WTC11 (cell line): ENCODE measurements around the gene RADIL. TPM values are rescaled to one million over a fixed set of nuclear protein-coding genes. Genes with fewer than 3 reads are reported as not detected.

Experiments used
- ATAC-seq: fragments of 200-7000 bp; cut with Tn5 transposase; 2 replicates; pipeline ENCODE4 v1.10.0; 2021; ENCODE audit warnings: mild to moderate bottlenecking, moderate library complexity
- CTCF ChIA-PET: fragments of 300-600 bp; sonication (Branson Sonifier 250); formaldehyde crosslinking; loops from one replicate; lab custom pipeline; 2021; ENCODE audit warnings: antibody characterized with exemption; lab: Charles Lee
- POLR2A ChIA-PET: fragments of 350-600 bp; sonication (Branson Sonifier 250); formaldehyde crosslinking; loops from one replicate; lab custom pipeline; 2021; ENCODE audit warnings: antibody characterized with exemption; lab: Charles Lee
- DNase-seq: peaks from one replicate; pipeline ENCODE4 v3.0.0; 2021; ENCODE audit warnings: low spot score
- H3K27ac Mint-ChIP-seq: 2 replicates; pipeline ENCODE4 v1.8.0; 2021; ENCODE audit warnings: mixed read lengths
- H3K27me3 Mint-ChIP-seq: 2 replicates; pipeline ENCODE4 v1.8.0; 2021; ENCODE audit warnings: low read depth, mild to moderate bottlenecking, moderate library complexity, mixed read lengths
- H3K36me3 Mint-ChIP-seq: 2 replicates; pipeline ENCODE4 v1.8.0; 2021; ENCODE audit warnings: mixed read lengths
- H3K4me1 Mint-ChIP-seq: 2 replicates; pipeline ENCODE4 v1.8.0; 2022; ENCODE audit warnings: mixed read lengths
- H3K4me3 Mint-ChIP-seq: 2 replicates; pipeline ENCODE4 v1.8.0; 2021; ENCODE audit warnings: mild to moderate bottlenecking, moderate library complexity, mixed read lengths
- H3K9me3 Mint-ChIP-seq: 2 replicates; pipeline ENCODE4 v1.8.0; 2021; ENCODE audit warnings: mixed read lengths
- AR ChIP-seq: fragments of 250-450 bp; sonication (Bioruptor Pico); IDR thresholded peaks from 2 replicates; pipeline ENCODE4 v1.9.0; 2021; ENCODE audit warnings: mild to moderate bottlenecking
- ATF1 ChIP-seq: sonication (generic); formaldehyde crosslinking; IDR thresholded peaks from 2 replicates; pipeline ENCODE4 v1.8.1; 2023; ENCODE audit warnings: mild to moderate bottlenecking, moderate library complexity, missing genetic modification reagents
- ATF6 ChIP-seq: sonication (generic); formaldehyde crosslinking; IDR thresholded peaks from 2 replicates; pipeline ENCODE4 v1.8.1; 2023; ENCODE audit warnings: mild to moderate bottlenecking, missing genetic modification reagents
- CBFB ChIP-seq: sonication (generic); formaldehyde crosslinking; IDR thresholded peaks from 2 replicates; pipeline ENCODE4 v1.8.1; 2022; ENCODE audit warnings: mild to moderate bottlenecking, low read depth, missing genetic modification reagents
- CTCF ChIP-seq: fragments of 200-600 bp; IDR thresholded peaks from 2 replicates; pipeline ENCODE4 v1.8.0; 2022; ENCODE audit warnings: antibody characterized with exemption
- E2F5 ChIP-seq: sonication (generic); formaldehyde crosslinking; IDR thresholded peaks from 2 replicates; pipeline ENCODE4 v1.8.1; 2022; ENCODE audit warnings: mild to moderate bottlenecking, moderate library complexity, missing genetic modification reagents
- FOXK1 ChIP-seq: sonication (generic); formaldehyde crosslinking; IDR thresholded peaks from 2 replicates; pipeline ENCODE4 v1.8.0; 2022; ENCODE audit warnings: mild to moderate bottlenecking, moderate library complexity, missing genetic modification reagents
- MAX ChIP-seq: sonication (generic); formaldehyde crosslinking; IDR thresholded peaks from 2 replicates; pipeline ENCODE4 v1.8.0; 2022; ENCODE audit warnings: mild to moderate bottlenecking, missing genetic modification reagents
- OVOL2 ChIP-seq: fragments of 250-450 bp; sonication (Bioruptor Pico); IDR thresholded peaks from 2 replicates; pipeline ENCODE4 v1.9.0; 2021; ENCODE audit warnings: mild to moderate bottlenecking, borderline replicate concordance
- SP1 ChIP-seq: sonication (generic); formaldehyde crosslinking; conservative IDR thresholded peaks from 2 replicates; pipeline ENCODE4 v1.8.1; 2022; ENCODE audit warnings: missing genetic modification reagents
- STAT6 ChIP-seq: sonication (generic); formaldehyde crosslinking; conservative IDR thresholded peaks from 2 replicates; pipeline ENCODE4 v1.8.1; 2023; ENCODE audit warnings: mild to moderate bottlenecking, low read depth, missing genetic modification reagents, moderate library complexity
- USF2 ChIP-seq: sonication (generic); formaldehyde crosslinking; IDR thresholded peaks from 2 replicates; pipeline ENCODE4 v1.8.1; 2023; ENCODE audit warnings: mild to moderate bottlenecking, missing genetic modification reagents, moderate library complexity
- ZSCAN18 ChIP-seq: fragments of 250-450 bp; sonication (Bioruptor Pico); IDR thresholded peaks from 2 replicates; pipeline ENCODE4 v2.1.2; 2022; ENCODE audit warnings: mild to moderate bottlenecking, moderate library complexity
- total RNA-seq: library from RNA; stranded (reverse); gene quantifications from 3 replicates; pipeline ENCODE4 v1.2.3, GENCODE V29; 2021

The RADIL gene
- total RNA-seq, 1 experiment from 2014 or later = 11.1 TPM

- Mint-ChIP-seq H3K4me1 (no peaks in the 10 kb centered on the region), H3K9me3 (no peaks in the 10 kb centered on the region), H3K4me3 (no peak overlapping the region), H3K36me3 (peaks cover 3% of the 10 kb centered on the region; the same call in 1 of the 2 replicates), H3K27me3 (no peaks in the 10 kb centered on the region), H3K27ac (no peak overlapping the region)
- ChIA-PET CTCF (interaction anchor here (0.5 kb wide), 1 partner anchor 302 kb away, joined by 3 read pairs; no protein-coding TSS in a partner anchor), POLR2A (interaction anchor here (1.1 kb wide), 1 partner anchor 13 kb away, joined by 3 read pairs; the partner anchor contains the start of gene AP5Z1)
- TF ChIP-seq ZSCAN18 (CRISPR knock-in tag) (no peak), ATF6 (no peak), AR (CRISPR knock-in tag) (no peak), STAT6 (no peak), MAX (CRISPR knock-in tag) (no peak), E2F5 (no peak), SP1 (CRISPR knock-in tag) (no peak), CTCF (no peak), ATF1 (CRISPR knock-in tag) (no peak), OVOL2 (CRISPR knock-in tag) (no peak), CBFB (CRISPR knock-in tag) (no peak), FOXK1 (CRISPR knock-in tag) (no peak), USF2 (CRISPR knock-in tag) (no peak)
- ATAC-seq (no peak), DNase-seq (no peak)
These were observed 94.8 kb downstream of the RADIL start for GRCh38 chr7:4788627-4789189.
